ENCODE data around the gene NSRP1. TPM values are rescaled to one million over a fixed set of nuclear protein-coding genes. Genes with fewer than 3 reads are reported as not detected.

NSRP1 gene
- polyA plus RNA-seq, 3 donors, result 7.2 to 19.9 (median 11.7) TPM

- intact Hi-C loops (cut with micrococcal nuclease), result no loop called here
- no peaks in the 10 kb centered on the region for H3K27me3 ChIP-seq (ENCODE audit: control insufficient read depth in 2 of 2, insufficient read depth in 2 of 2, low read length in 2 of 2)
- H3K79me2 ChIP-seq (ENCODE audit: insufficient read depth, low read length), result no peaks in the 10 kb centered on the region
- Mint-ChIP-seq H3K9me3 (peaks cover 0 to 1% (median 0%) of the 10 kb centered on the region in 7 donors), H3K27ac (no peak overlapping the region), H3K27me3 (ENCODE audit: low read depth in 3 of 3) (peaks cover 10 to 26% (median 23%) of the 10 kb centered on the region in 3 donors), H3K36me3 (no peaks in the 10 kb centered on the region), H3K4me1 (peaks cover 10% of the 10 kb centered on the region), H3K4me3 (no peak overlapping the region)
- H3K27ac ChIP-seq (ENCODE audit: low read depth in 1 of 2, low read length in 2 of 2), result no peak overlapping the region
- no peak for TF ChIP-seq CTCF (IDR thresholded peaks at IDR 0.05)
- H3K36me3 ChIP-seq (replicated peaks in 1 of 2; ENCODE audit: control insufficient read depth in 1 of 2, insufficient read depth in 2 of 2, low read length in 2 of 2), result no peaks in the 10 kb centered on the region
- no peaks in the 10 kb centered on the region for H3K9me3 ChIP-seq (replicated peaks in 1 of 2; ENCODE audit: control insufficient read depth in 1 of 2, insufficient read depth in 1 of 2, low read length in 2 of 2)
- peak in 1 of 3 donors; percentile 7 for DNase-seq
- WGBS (ENCODE audit: insufficient coverage), result no CpG with 5 or more reads among the region's 3 CpGs
- peaks cover 0 to 5% of the 10 kb centered on the region in 2 donors for H3K4me1 ChIP-seq (ENCODE audit: control insufficient read depth in 1 of 2, insufficient read depth in 2 of 2, low read length in 2 of 2)
- H3K4me3 ChIP-seq (replicated peaks in 1 of 3; ENCODE audit: low read depth in 2 of 3, low read length in 3 of 3), result no peak overlapping the region
- no peak overlapping the region for H3K4me2 ChIP-seq (replicated peaks; ENCODE audit: extremely low read depth, low read length, poor library complexity, severe bottlenecking)
- no peak overlapping the region for H2AFZ ChIP-seq (ENCODE audit: insufficient read depth, low read depth, low read length, poor library complexity, severe bottlenecking)
- no peaks in the 10 kb centered on the region for H4K20me1 ChIP-seq (ENCODE audit: insufficient read depth, low read length)
- H3K9ac ChIP-seq (ENCODE audit: insufficient read depth, low read length, poor library complexity, severe bottlenecking), result no peak overlapping the region
These were observed 91.6 kb downstream of the NSRP1 start for GRCh38 chr17:30208214-30208613.

GRCh38 chr17:30209930-30210329 is 93.3 kb downstream of the NSRP1 start:
- TF ChIP-seq CTCF (IDR thresholded peaks at IDR 0.05), result no peak
- no peak overlapping the region for H3K4me2 ChIP-seq (replicated peaks; ENCODE audit: extremely low read depth, low read length, poor library complexity, severe bottlenecking)
- Mint-ChIP-seq H3K27ac (no peak overlapping the region), H3K27me3 (ENCODE audit: low read depth in 3 of 3) (peaks cover 2 to 23% (median 20%) of the 10 kb centered on the region in 3 donors), H3K4me1 (peaks cover 10% of the 10 kb centered on the region), H3K9me3 (peaks cover 0 to 1% (median 0%) of the 10 kb centered on the region in 7 donors), H3K36me3 (no peaks in the 10 kb centered on the region), H3K4me3 (no peak overlapping the region)
- no peak overlapping the region for H3K27ac ChIP-seq (ENCODE audit: low read depth in 1 of 2, low read length in 2 of 2)
- H3K9me3 ChIP-seq (replicated peaks in 1 of 2; ENCODE audit: control insufficient read depth in 1 of 2, insufficient read depth in 1 of 2, low read length in 2 of 2), result no peaks in the 10 kb centered on the region
- no peak overlapping the region for H3K9ac ChIP-seq (ENCODE audit: insufficient read depth, low read length, poor library complexity, severe bottlenecking)
- no peaks in the 10 kb centered on the region for H4K20me1 ChIP-seq (ENCODE audit: insufficient read depth, low read length)
- DNase-seq, result no peak
- 90% methylated on average over 2 of the region's 7 CpGs for WGBS (ENCODE audit: insufficient coverage)
- no peaks in the 10 kb centered on the region for H3K27me3 ChIP-seq (ENCODE audit: control insufficient read depth in 2 of 2, insufficient read depth in 2 of 2, low read length in 2 of 2)
- no peaks in the 10 kb centered on the region for H3K79me2 ChIP-seq (ENCODE audit: insufficient read depth, low read length)
- H3K36me3 ChIP-seq (replicated peaks in 1 of 2; ENCODE audit: control insufficient read depth in 1 of 2, insufficient read depth in 2 of 2, low read length in 2 of 2), result no peaks in the 10 kb centered on the region
- peaks cover 0 to 5% of the 10 kb centered on the region in 2 donors for H3K4me1 ChIP-seq (ENCODE audit: control insufficient read depth in 1 of 2, insufficient read depth in 2 of 2, low read length in 2 of 2)
- no peak overlapping the region for H3K4me3 ChIP-seq (replicated peaks in 1 of 3; ENCODE audit: low read depth in 2 of 3, low read length in 3 of 3)
- intact Hi-C loops (cut with micrococcal nuclease), result no loop called here
- H2AFZ ChIP-seq (ENCODE audit: insufficient read depth, low read depth, low read length, poor library complexity, severe bottlenecking), result no peak overlapping the region

All from CD14-positive monocyte (primary cell).